A673 (cell line): Measurements from ENCODE around the gene HMX1. TPM values are rescaled to one million over a fixed set of nuclear protein-coding genes. Genes with fewer than 3 reads are reported as not detected.

Experiments used
- BruUV-seq: library from RNA; stranded (reverse); fragments of 400-500 nt; replicated peaks from 2 replicates; lab custom pipeline; 2021; lab: Mats Ljungman, UMichigan
- CTCF ChIA-PET: fragments of 300-600 bp; sonication (Branson Sonifier 250); formaldehyde crosslinking; loops from one replicate; lab custom pipeline; 2022; ENCODE audit warnings: antibody characterized with exemption; lab: Charles Lee
- POLR2A ChIA-PET: fragments of 300-600 bp; sonication (Branson Sonifier 250); formaldehyde crosslinking; loops from one replicate; lab custom pipeline; 2022; ENCODE audit warnings: antibody characterized with exemption; ENCODE audit not compliant: low non-redundant PET; lab: Charles Lee
- DNase-seq: peaks from one replicate; pipeline ENCODE4 v3.0.0-alpha.2; 2015; ENCODE audit warnings: low spot score
- H3K27ac ChIP-seq: fragments of 200-600 bp; sonication (generic); 2 replicates; pipeline ENCODE4 v1.5.1; 2016; ENCODE audit warnings: mixed run types, low read depth, mild to moderate bottlenecking, mixed read lengths, antibody characterized with exemption, low read length; ENCODE audit not compliant: poor library complexity, severe bottlenecking
- H3K27me3 ChIP-seq: fragments of 200-600 bp; sonication (generic); replicated peaks from 2 replicates; pipeline ENCODE4 v1.6.1; 2017; ENCODE audit warnings: mixed run types, low read depth, mild to moderate bottlenecking, mixed read lengths, antibody characterized with exemption, low read length; ENCODE audit not compliant: insufficient read depth, poor library complexity
- H3K36me3 ChIP-seq: fragments of 200-600 bp; sonication (generic); 2 replicates; pipeline ENCODE4 v1.6.1; 2016; ENCODE audit warnings: mixed run types, mild to moderate bottlenecking, mixed read lengths, antibody characterized with exemption, low read length; ENCODE audit not compliant: insufficient read depth, poor library complexity, severe bottlenecking
- H3K4me1 ChIP-seq: fragments of 200-600 bp; sonication (generic); 2 replicates; pipeline ENCODE4 v1.6.1; 2017; ENCODE audit warnings: mixed run types, mild to moderate bottlenecking, mixed read lengths, antibody characterized with exemption, low read length; ENCODE audit not compliant: insufficient read depth, poor library complexity, severe bottlenecking
- H3K4me3 ChIP-seq: fragments of 200-600 bp; sonication (generic); 2 replicates; pipeline ENCODE4 v1.5.1; 2016; ENCODE audit warnings: low read depth, mixed run types, mild to moderate bottlenecking, mixed read lengths, low read length; ENCODE audit not compliant: poor library complexity, severe bottlenecking
- H3K9me3 ChIP-seq: fragments of 200-600 bp; sonication (generic); 2 replicates; pipeline ENCODE4 v1.6.1; 2016; ENCODE audit warnings: mixed run types, low read depth, mild to moderate bottlenecking, mixed read lengths, antibody characterized with exemption, low read length; ENCODE audit not compliant: poor library complexity, severe bottlenecking
- CTCF ChIP-seq: fragments of 300-800, 200-600 bp; sonication (generic); conservative IDR thresholded peaks from 2 replicates; pipeline ENCODE4 v1.5.1; 2017; ENCODE audit warnings: low read depth, mild to moderate bottlenecking, antibody characterized with exemption, low read length, moderate library complexity, mixed read lengths
- EZH2 ChIP-seq: fragments of 200-600 bp; sonication (generic); IDR thresholded peaks from 2 replicates; pipeline ENCODE4 v1.6.1; 2017; ENCODE audit warnings: borderline replicate concordance, low read depth, mild to moderate bottlenecking, mixed read lengths, antibody characterized with exemption, low read length; ENCODE audit not compliant: poor library complexity, severe bottlenecking
- intact Hi-C: fragments of 100-400 bp; cut with micrococcal nuclease; formaldehyde crosslinking; loops from one replicate; pipeline ENCODE4 v1.10.0; 2022; ENCODE audit not compliant: unreplicated experiment
- total RNA-seq: library from RNA; stranded (reverse); gene quantifications from 2 replicates; pipeline ENCODE4 v1.2.3, GENCODE V29; 2021

Gene HMX1
- total RNA-seq, 1 experiment from 2014 or later = 0.26 TPM

GRCh38 chr4:8820178-8821102, 51.2 kb downstream of the HMX1 start:
- Histone ChIP-seq H3K27me3 (peaks cover 4% of the 10 kb centered on the region), H3K36me3 (no peaks in the 10 kb centered on the region), H3K27ac (no peak overlapping the region), H3K9me3 (no peaks in the 10 kb centered on the region), H3K4me1 (no peaks in the 10 kb centered on the region), H3K4me3 (no peak overlapping the region)
- BruUV-seq = no TSS peak
- no peak for TF ChIP-seq EZH2
- no peak for TF ChIP-seq CTCF
- DNase-seq = no peak
- POLR2A ChIA-PET = no interaction called here
- intact Hi-C loops = no loop called here
- CTCF ChIA-PET = no interaction called here

DNA sequence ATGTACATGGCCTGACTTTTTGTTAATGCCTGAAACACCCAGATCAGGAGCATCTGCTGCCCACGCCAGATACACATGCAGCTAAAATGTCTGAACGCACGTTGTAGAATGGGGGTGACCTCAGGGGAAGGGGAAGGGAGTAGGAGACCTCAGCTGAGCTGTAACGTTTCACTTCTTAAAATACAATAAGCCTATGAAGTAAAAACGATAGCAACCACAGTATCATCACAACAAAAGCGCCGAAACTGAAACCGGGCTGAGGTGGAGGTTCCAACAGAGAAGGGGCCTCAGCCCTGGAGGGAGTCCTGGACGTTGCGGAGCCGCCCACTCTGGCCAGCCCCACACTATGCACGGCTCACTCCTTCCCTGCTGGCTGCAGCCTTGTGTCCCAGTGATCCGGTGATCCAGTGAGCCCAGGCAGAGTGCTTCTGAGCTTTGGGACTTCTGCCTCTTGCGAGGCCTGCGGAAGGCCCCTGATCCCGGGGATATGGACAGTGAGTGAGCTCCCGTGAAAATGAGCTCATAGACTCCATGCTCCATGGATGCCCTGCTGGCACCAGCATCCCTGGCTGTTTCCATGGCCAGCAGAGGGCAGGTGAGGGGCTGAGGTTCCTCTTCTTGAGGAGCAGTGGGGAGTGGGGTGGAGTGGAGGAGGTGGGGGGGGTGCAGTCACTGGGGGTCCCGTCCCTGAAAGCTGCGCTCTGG, 52.0 kb downstream of the HMX1 start:
- no peak for TF ChIP-seq EZH2
- TF ChIP-seq CTCF = no peak
- no peak for DNase-seq
- Histone ChIP-seq H3K4me3 (no peak overlapping the region), H3K27me3 (peaks cover 4% of the 10 kb centered on the region), H3K4me1 (no peaks in the 10 kb centered on the region), H3K36me3 (no peaks in the 10 kb centered on the region), H3K9me3 (no peaks in the 10 kb centered on the region), H3K27ac (no peak overlapping the region)
- BruUV-seq = no TSS peak
- intact Hi-C loops = no loop called here
- POLR2A ChIA-PET = no interaction called here
- CTCF ChIA-PET = no interaction called here

GRCh38 chr4:8819019-8819418, 52.6 kb downstream of the HMX1 start:
- intact Hi-C loops = no loop called here
- ChIA-PET POLR2A (no interaction called here), CTCF (no interaction called here)
- Histone ChIP-seq H3K4me3 (no peak overlapping the region), H3K27me3 (no peaks in the 10 kb centered on the region), H3K4me1 (no peaks in the 10 kb centered on the region), H3K9me3 (no peaks in the 10 kb centered on the region), H3K27ac (no peak overlapping the region), H3K36me3 (no peaks in the 10 kb centered on the region)
- TF ChIP-seq CTCF (no peak), EZH2 (no peak)
- no peak for DNase-seq
- no TSS peak for BruUV-seq
